NT2/D1 (cell line): ENCODE data around the gene TECPR2.
"Not testable (repeated sequence)": the region's sequence is repeated elsewhere in the genome, so short reads cannot be mapped to it uniquely, and the experiment has no call there.

Experiments used
- DNase-seq: peaks from one replicate; pipeline ENCODE4 v3.0.0-alpha.2; 2011; ENCODE audit warnings: low read depth, low spot score
- H3K27me3 ChIP-seq: 2 replicates; pipeline ENCODE4 v1.6.0; 2011; ENCODE audit warnings: mild to moderate bottlenecking; ENCODE audit not compliant: insufficient read length, insufficient read depth
- H3K36me3 ChIP-seq: 2 replicates; pipeline ENCODE4 v1.6.1; 2011; ENCODE audit warnings: mild to moderate bottlenecking, low read length, mixed read lengths; ENCODE audit not compliant: insufficient read depth, insufficient read length
- H3K4me1 ChIP-seq: 2 replicates; pipeline ENCODE4 v1.5.1; 2011; ENCODE audit not compliant: insufficient read depth, insufficient read length
- H3K4me3 ChIP-seq: 2 replicates; pipeline ENCODE4 v1.5.1; 2011; ENCODE audit warnings: low read depth; ENCODE audit not compliant: insufficient read length
- H3K9ac ChIP-seq: 2 replicates; pipeline ENCODE4 v1.6.0; 2011; ENCODE audit warnings: low read depth; ENCODE audit not compliant: insufficient read length
- H3K9me3 ChIP-seq: 2 replicates; pipeline ENCODE4 v1.5.1; 2011; ENCODE audit warnings: mild to moderate bottlenecking, low read length; ENCODE audit not compliant: insufficient read depth
- SUZ12 ChIP-seq: IDR thresholded peaks from 2 replicates; pipeline ENCODE4 v1.6.1; 2011; ENCODE audit not compliant: insufficient read length, insufficient read depth; ENCODE audit errors: extremely low read depth
- YY1 ChIP-seq: IDR thresholded peaks from 2 replicates; pipeline ENCODE4 v1.6.1; 2011; ENCODE audit not compliant: insufficient read length, insufficient read depth
- ZNF274 ChIP-seq: IDR thresholded peaks from 2 replicates; pipeline ENCODE4 v1.6.1; 2011; ENCODE audit warnings: mild to moderate bottlenecking, low read depth, low read length

TECPR2 gene

DNA sequence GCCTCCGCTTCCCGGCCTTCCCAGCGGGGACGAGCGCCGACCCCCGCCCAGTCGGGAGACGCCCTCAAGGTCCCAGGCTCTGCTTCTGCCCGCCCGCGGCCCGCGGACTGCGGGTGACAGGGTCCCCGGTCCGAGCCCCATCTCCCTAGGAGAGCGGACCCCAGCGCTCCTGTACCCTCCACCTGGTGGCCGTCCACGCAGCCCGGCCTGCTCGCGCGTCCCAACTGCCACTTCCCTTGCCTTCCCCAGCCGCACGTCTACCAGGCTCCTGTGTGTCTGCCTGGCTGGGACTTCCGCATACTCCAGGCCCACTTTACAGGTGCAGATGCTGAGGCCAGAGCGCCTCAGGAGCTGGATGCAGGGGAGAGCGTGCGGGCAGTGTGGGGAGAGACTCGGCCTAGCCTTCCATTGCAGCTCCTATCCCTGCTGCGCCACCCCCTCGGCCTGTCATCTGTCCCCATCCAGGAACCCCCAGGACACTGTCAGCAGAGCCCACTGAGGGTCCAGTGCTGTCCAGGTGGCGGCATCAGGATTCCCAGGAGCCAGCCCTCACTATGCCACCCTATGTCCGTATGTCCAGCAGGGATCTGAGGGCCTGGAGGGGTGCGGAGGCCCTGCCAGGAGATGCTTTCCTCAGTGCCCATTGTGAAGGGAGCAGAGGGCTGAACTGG lies 154.8 kb downstream of the TECPR2 start:
- no peak for DNase-seq
- TF ChIP-seq ZNF274 (no peak), SUZ12 (no peak), YY1 (no peak)
- H3K4me1 ChIP-seq: peaks cover 3% of the 10 kb centered on the region

GRCh38 chr14:102518063-102518648 lies 155.4 kb downstream of the TECPR2 start:
- no peak overlapping the region for H3K4me3 ChIP-seq

More for the DNA sequence above, 154.8 kb downstream of the TECPR2 start:
- Histone ChIP-seq H3K9ac (peak overlapping the region; percentile 81), H3K4me3 (peak overlapping the region; percentile 60), H3K36me3 (no peaks in the 10 kb centered on the region), H3K27me3 (peaks cover 8% of the 10 kb centered on the region), H3K9me3 (no peaks in the 10 kb centered on the region)

DNA sequence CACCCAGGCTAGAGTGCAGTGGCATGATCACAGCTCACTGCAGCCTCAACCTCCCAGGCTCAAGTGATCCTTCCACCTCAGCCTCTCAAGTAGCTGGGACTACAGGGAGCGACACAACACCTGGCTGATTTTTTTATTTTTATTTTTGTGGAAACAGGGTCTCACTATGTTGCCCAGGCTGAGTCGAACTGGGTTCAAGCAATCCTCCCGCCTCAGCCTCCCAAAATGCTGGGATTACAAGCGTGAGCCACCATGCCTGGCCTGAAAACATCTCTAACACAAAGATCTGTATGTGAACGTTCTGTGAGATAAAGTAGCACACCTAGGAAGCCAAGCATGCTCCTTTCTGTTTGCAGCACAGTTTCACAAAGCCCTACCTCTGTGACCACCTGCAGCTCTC lies 157.0 kb downstream of the TECPR2 start:
- not testable (repeated sequence) for H3K4me3 ChIP-seq, H3K36me3 ChIP-seq, H3K9ac ChIP-seq, H3K9me3 ChIP-seq, H3K27me3 ChIP-seq, H3K4me1 ChIP-seq, DNase-seq

More at GRCh38 chr14:102518063-102518648, 155.4 kb downstream of the TECPR2 start:
- no peaks in the 10 kb centered on the region for H3K9me3 ChIP-seq
- no peak for DNase-seq
- H3K27me3 ChIP-seq: peaks cover 8% of the 10 kb centered on the region
- no peaks in the 10 kb centered on the region for H3K36me3 ChIP-seq
- TF ChIP-seq ZNF274 (no peak), YY1 (no peak), SUZ12 (no peak)
- H3K9ac ChIP-seq: peak overlapping the region; percentile 81
- peaks cover 3% of the 10 kb centered on the region for H3K4me1 ChIP-seq

DNA sequence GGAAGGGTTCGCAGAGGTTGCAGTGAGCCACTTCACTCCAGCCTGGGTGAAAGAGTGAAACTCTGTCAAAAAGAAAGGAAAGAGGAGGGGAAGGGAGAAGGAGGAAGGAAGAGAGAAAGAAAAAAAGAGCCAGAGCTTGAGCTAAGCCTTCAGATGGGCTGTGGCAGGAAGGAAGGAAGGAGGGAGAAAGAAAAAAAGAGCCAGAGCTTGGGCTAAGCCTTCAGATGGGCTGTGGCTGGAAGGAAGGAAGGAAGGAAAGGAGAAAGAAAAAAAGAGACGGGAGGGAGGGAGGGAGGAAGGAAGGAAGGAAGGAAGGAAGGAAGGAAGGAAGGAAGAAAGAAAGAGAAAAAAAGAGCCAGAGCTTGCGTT lies 160.4 kb downstream of the TECPR2 start:
- Histone ChIP-seq H3K4me1 (peaks cover 7% of the 10 kb centered on the region), H3K9me3 (no peaks in the 10 kb centered on the region), H3K9ac (no peak overlapping the region), H3K27me3 (no peaks in the 10 kb centered on the region), H3K4me3 (no peak overlapping the region), H3K36me3 (no peaks in the 10 kb centered on the region)
- no peak for DNase-seq
- TF ChIP-seq YY1 (no peak), SUZ12 (no peak), ZNF274 (no peak)

DNA sequence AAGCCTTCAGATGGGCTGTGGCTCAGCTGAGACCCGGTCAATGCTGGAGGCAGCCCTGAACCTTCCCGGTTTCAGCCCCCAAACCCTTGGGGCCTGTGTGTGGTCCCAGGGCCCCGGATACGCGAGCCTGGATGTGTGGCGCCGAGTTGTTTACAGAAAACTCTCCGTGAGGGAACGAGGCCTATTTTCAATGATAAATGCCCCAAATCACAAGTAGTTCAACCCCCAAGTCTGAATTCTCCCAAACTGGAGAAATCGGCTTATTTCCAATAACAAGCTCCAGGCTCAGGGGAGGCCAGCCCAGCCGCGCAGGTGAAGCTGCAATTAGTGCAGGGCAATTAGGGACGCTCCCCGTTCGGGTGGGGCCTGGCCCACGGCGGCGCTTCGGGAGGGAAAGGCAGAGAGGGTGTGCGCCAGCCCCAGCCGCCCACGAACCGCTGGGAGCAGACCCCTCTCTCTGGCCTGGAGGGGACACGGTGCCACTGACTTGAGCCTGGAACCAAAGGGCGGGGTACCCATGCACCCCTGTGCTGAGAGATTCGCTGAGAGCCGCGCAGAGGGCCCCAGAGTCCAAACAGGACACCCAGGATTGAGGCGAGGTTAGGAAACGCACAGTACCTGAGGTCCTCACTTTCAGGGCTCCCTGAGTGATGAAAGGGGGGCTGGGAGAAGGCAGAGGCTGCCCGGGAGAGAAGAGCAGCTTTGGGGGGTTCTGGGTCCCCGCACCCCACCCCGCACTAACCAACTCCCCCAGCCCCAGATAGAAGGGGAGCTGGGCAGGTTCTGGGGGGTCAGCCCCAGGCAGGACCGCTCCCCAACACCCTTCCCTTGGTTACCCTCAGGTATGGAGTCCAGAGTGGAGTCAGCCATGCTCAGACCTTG lies 161.1 kb downstream of the TECPR2 start:
- H3K27me3 ChIP-seq: no peaks in the 10 kb centered on the region
- H3K9me3 ChIP-seq: no peaks in the 10 kb centered on the region
- peaks cover 7% of the 10 kb centered on the region for H3K4me1 ChIP-seq
- H3K9ac ChIP-seq: peak overlapping the region; percentile 42
- H3K36me3 ChIP-seq: no peaks in the 10 kb centered on the region
- TF ChIP-seq ZNF274 (no peak), YY1 (no peak), SUZ12 (no peak)
- no peak overlapping the region for H3K4me3 ChIP-seq
- DNase-seq: no peak

GRCh38 chr14:102524451-102525218 lies 161.9 kb downstream of the TECPR2 start:
- no peaks in the 10 kb centered on the region for H3K36me3 ChIP-seq
- H3K4me3 ChIP-seq: peak overlapping the region; percentile 61
- H3K9me3 ChIP-seq: no peaks in the 10 kb centered on the region
- DNase-seq: peak; percentile 95
- TF ChIP-seq YY1 (no peak), SUZ12 (no peak), ZNF274 (no peak)
- peaks cover 7% of the 10 kb centered on the region for H3K4me1 ChIP-seq
- H3K9ac ChIP-seq: peak overlapping the region; percentile 86
- no peaks in the 10 kb centered on the region for H3K27me3 ChIP-seq
